Upper lobe of left lung (tissue), 4 donors: ENCODE results near the gene ADAD2.

ENCODE experiments used
- EP300 ChIP-seq, 4 donors: sonication (generic); formaldehyde crosslinking; IDR thresholded peaks; one replicate each; pipeline ENCODE4 v1.5.1; 2017; ENCODE audit warnings: antibody characterized with exemption in 4 of 4, control low read depth in 2 of 4
- POLR2A ChIP-seq, 4 donors: fragments of 450-650 bp; IDR thresholded peaks; one replicate each; pipeline ENCODE4 v1.5.1; 2016 to 2017; ENCODE audit warnings: antibody characterized with exemption in 4 of 4, mild to moderate bottlenecking in 2 of 4
- POLR2AphosphoS5 ChIP-seq, 2 donors: sonication (generic); formaldehyde crosslinking; IDR thresholded peaks; one replicate each; pipeline ENCODE4 v1.5.1; 2017; ENCODE audit warnings: antibody characterized with exemption in 2 of 2
- TF ChIP-seq, protein P1 (sequence below), 6 experiments: fragments of 450-650 bp in 4 of 6; fragments of 200-600 bp in 2 of 6; sonication (generic) in 2 of 6; IDR thresholded peaks; one replicate each; pipeline ENCODE4 v1.5.1; 2016 to 2019; ENCODE audit warnings: antibody characterized with exemption in 6 of 6

GRCh38 chr16:84239909-84240308, 49.0 kb downstream of the ADAD2 start, which contains the start of gene KCNG4:
- no peak for TF ChIP-seq POLR2AphosphoS5 (IDR thresholded peaks at IDR 0.05)
- TF ChIP-seq, protein P1, sequence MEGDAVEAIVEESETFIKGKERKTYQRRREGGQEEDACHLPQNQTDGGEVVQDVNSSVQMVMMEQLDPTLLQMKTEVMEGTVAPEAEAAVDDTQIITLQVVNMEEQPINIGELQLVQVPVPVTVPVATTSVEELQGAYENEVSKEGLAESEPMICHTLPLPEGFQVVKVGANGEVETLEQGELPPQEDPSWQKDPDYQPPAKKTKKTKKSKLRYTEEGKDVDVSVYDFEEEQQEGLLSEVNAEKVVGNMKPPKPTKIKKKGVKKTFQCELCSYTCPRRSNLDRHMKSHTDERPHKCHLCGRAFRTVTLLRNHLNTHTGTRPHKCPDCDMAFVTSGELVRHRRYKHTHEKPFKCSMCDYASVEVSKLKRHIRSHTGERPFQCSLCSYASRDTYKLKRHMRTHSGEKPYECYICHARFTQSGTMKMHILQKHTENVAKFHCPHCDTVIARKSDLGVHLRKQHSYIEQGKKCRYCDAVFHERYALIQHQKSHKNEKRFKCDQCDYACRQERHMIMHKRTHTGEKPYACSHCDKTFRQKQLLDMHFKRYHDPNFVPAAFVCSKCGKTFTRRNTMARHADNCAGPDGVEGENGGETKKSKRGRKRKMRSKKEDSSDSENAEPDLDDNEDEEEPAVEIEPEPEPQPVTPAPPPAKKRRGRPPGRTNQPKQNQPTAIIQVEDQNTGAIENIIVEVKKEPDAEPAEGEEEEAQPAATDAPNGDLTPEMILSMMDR (IDR thresholded peaks at IDR 0.05): no peak
- no peak for TF ChIP-seq POLR2A (IDR thresholded peaks at IDR 0.05)
- no peak for TF ChIP-seq EP300 (IDR thresholded peaks at IDR 0.05)
